Brain microvascular endothelial cell (primary cell): ENCODE data around the gene NOL9.
A peak's percentile ranks its signal among the peaks of the same experiment; 100 is the strongest.

Experiments used
- DNase-seq: peaks from one replicate; pipeline ENCODE4 v3.0.0-alpha.2; 2020
- H3K27ac ChIP-seq: fragments of 250-450 bp; sonication (Bioruptor Pico); 2 replicates; pipeline ENCODE4 v1.5.1; 2020; ENCODE audit warnings: mild to moderate bottlenecking, moderate library complexity
- H3K27me3 ChIP-seq: fragments of 250-450 bp; sonication (Bioruptor Pico); replicated peaks from 2 replicates; pipeline ENCODE4 v1.5.1; 2020; ENCODE audit warnings: mild to moderate bottlenecking
- H3K36me3 ChIP-seq: fragments of 250-450 bp; sonication (Bioruptor Pico); replicated peaks from 2 replicates; pipeline ENCODE4 v1.5.1; 2020; ENCODE audit warnings: mild to moderate bottlenecking
- H3K4me3 ChIP-seq: 2 replicates; pipeline ENCODE4 v1.5.1; 2011; ENCODE audit warnings: low read depth, mild to moderate bottlenecking, control low read depth, low read length, moderate library complexity
- CTCF ChIP-seq: IDR thresholded peaks from 2 replicates; pipeline ENCODE4 v1.5.1; 2011; ENCODE audit warnings: low read depth, mild to moderate bottlenecking, moderate library complexity, low read length, control low read depth, inconsistent platforms; ENCODE audit errors: missing control alignments
- in situ Hi-C: cut with HindIII; loops from 2 replicates; pipeline ENCODE4 v1.10.0; 2017; ENCODE audit warnings: low sequenced_read_pairs, low pct_ligation_motif_present

Gene NOL9

DNA sequence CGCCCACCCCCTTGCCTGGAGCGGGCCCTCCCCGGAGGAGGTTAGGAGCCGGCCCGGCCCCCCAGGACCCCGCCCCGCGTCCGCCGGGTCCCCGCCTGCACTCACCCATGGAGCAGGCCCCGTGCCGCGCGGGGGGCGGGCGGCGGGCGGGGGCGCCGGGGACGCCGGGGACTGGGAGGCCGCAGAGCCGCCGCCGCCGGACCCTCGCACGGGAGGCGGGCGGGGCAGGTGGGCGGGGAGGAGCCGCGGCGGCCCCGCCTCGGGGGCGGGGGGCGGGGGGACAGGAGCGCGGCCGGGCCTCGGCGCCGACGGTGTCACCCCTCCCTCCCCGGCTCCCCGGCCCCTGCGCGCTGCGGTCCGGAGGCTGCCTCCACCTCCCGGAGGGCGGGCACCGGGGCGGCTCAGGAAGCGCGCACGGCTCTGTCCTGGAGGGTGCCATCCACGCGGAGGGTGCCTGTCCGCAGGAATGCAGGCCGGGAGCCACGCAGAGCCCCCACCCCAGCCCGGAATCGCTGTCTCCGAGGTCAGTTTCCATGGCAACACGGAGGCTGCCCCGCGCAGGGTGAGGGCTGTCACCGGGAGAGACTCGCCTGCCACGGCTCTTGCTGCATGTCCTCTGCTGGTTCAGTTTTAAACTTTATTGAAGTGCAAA lies 57.0 kb downstream of the NOL9 start:
- TF ChIP-seq CTCF, result no peak
- in situ Hi-C loops, result no loop called here
- H3K36me3 ChIP-seq, result no peaks in the 10 kb centered on the region
- no peak for DNase-seq
- H3K4me3 ChIP-seq, result peak overlapping the region; percentile 63
- H3K27me3 ChIP-seq, result no peaks in the 10 kb centered on the region
- H3K27ac ChIP-seq, result no peak overlapping the region

DNA sequence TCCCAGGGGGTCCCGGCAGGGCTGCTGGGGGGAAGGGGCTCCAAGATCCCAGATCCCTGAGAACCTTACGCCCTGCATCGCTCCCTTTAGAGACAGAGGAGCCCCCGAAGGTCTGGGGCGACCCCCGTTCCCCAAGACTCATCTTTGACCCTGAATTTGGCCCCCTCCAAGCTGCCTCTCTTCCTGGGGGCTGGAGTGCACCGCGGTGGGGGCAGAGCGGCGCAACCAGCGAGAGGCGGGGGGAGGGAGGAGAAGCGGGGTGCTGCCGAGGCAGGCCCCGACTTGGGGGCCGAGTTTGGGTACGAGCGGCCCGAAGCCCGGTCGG lies 57.5 kb downstream of the NOL9 start:
- H3K27ac ChIP-seq, result no peak overlapping the region
- no peak for TF ChIP-seq CTCF
- peak overlapping the region; percentile 58 for H3K4me3 ChIP-seq

DNA sequence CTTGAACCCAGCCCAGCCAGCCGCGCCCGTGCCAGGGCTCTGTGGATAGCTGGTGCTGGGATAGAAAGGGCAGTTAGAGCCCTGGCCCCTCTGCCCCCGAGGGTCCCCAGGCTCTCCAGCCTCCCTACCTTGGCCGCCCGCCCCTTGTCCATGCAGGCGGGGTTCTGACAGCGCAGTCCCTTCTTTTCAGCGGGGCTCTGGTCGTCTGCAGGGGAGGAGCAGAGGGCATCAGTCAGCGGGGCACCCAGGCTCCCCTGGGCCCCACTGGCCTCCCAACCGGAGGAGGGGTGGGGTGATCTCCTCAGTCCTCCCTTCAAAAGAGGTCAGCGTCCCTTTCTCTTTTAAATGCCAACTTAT lies 58.0 kb downstream of the NOL9 start:
- peak overlapping the region; percentile 58 for H3K4me3 ChIP-seq
- no peaks in the 10 kb centered on the region for H3K36me3 ChIP-seq
- in situ Hi-C loops, result no loop called here
- no peak overlapping the region for H3K27ac ChIP-seq
- no peaks in the 10 kb centered on the region for H3K27me3 ChIP-seq
- DNase-seq, result no peak
- no peak for TF ChIP-seq CTCF

More for the DNA sequence above, 57.5 kb downstream of the NOL9 start:
- no peaks in the 10 kb centered on the region for H3K36me3 ChIP-seq
- no peaks in the 10 kb centered on the region for H3K27me3 ChIP-seq
- DNase-seq, result no peak
- in situ Hi-C loops, result no loop called here

- TF ChIP-seq CTCF, result no peak
- DNase-seq, result no peak
- no peaks in the 10 kb centered on the region for H3K36me3 ChIP-seq
- H3K27me3 ChIP-seq, result no peaks in the 10 kb centered on the region
- H3K27ac ChIP-seq, result no peak overlapping the region
- in situ Hi-C loops, result no loop called here
- no peak overlapping the region for H3K4me3 ChIP-seq
Observed at GRCh38 chr1:6495540-6496364, 58.6 kb downstream of the NOL9 start.

DNA sequence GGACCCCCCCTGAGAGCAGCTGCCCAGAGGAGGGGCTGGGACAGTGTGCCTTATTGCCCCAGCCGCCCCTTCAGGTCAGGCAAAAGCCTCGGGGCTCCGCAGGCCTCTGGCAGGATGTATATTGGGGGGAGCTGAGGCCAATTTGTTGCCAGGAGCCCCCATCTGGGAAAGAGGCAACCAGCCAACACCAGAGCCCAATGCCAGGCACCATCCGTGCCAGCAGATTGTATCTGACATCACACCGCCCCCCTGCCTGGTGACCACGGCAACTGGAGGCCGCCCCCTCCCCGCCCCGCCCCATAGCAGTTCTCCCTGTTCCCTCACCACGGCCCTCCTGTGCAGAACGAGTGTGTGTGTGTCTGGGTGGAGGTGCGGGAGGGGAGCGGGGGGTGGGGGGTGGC lies 59.3 kb downstream of the NOL9 start:
- H3K27me3 ChIP-seq, result no peaks in the 10 kb centered on the region
- H3K36me3 ChIP-seq, result no peaks in the 10 kb centered on the region
- no peak for TF ChIP-seq CTCF
- DNase-seq, result no peak
- no peak overlapping the region for H3K4me3 ChIP-seq
- in situ Hi-C loops, result no loop called here
- no peak overlapping the region for H3K27ac ChIP-seq
